Measurements from ENCODE around the gene GAS5.

GAS5 gene

GRCh38 chr1:173823781-173824314, 43.9 kb downstream of the GAS5 start:
- no peak for DNase-seq

GRCh38 chr1:173821680-173822079, 46.1 kb downstream of the GAS5 start:
- no peak for DNase-seq

GRCh38 chr1:173818459-173818858, 49.3 kb downstream of the GAS5 start:
- no peak for DNase-seq

All from left hindlimb (tissue), 1 donor.